Progenitor cell of endocrine pancreas (in vitro differentiated cells): ENCODE measurements around the gene PSMC6. TPM values are rescaled to one million over a fixed set of nuclear protein-coding genes. Genes with fewer than 3 reads are reported as not detected.
A peak's percentile ranks its signal among the peaks of the same experiment; 100 is the strongest.

ENCODE experiments used
- DNase-seq: peaks from one replicate; pipeline ENCODE4 v3.0.0; 2021; ENCODE audit warnings: low spot score; ENCODE audit not compliant: unreplicated experiment
- H3K27ac Mint-ChIP-seq: 2 replicates; pipeline ENCODE4 v1.8.0; 2021; ENCODE audit warnings: mild to moderate bottlenecking, moderate library complexity, mixed read lengths
- H3K27me3 Mint-ChIP-seq: 2 replicates; pipeline ENCODE4 v1.8.0; 2021; ENCODE audit warnings: mixed read lengths
- H3K36me3 Mint-ChIP-seq: 2 replicates; pipeline ENCODE4 v1.8.0; 2022; ENCODE audit warnings: mixed read lengths; ENCODE audit not compliant: insufficient read depth
- H3K4me1 Mint-ChIP-seq: 2 replicates; pipeline ENCODE4 v1.8.0; 2021; ENCODE audit warnings: low read depth, mixed read lengths
- H3K4me3 Mint-ChIP-seq: 2 replicates; pipeline ENCODE4 v1.8.0; 2021; ENCODE audit warnings: low read depth, mild to moderate bottlenecking, moderate library complexity, mixed read lengths
- H3K9me3 Mint-ChIP-seq: 2 replicates; pipeline ENCODE4 v1.8.0; 2021; ENCODE audit warnings: low read depth, mixed read lengths
- long read RNA-seq: library from polyadenylated mRNA; unstranded; transcript quantifications from one replicate; pipeline ENCODE4 v2.0.0, GENCODE V29; 2020
- total RNA-seq: library from RNA; stranded (reverse); gene quantifications from 2 replicates; pipeline ENCODE4 v1.2.1, GENCODE V29; 2021
- TF ChIP-seq, protein P1 (sequence below): fragments of 200-600 bp; sonication (generic); IDR thresholded peaks from one replicate; pipeline ENCODE4 v1.5.0; 2021; ENCODE audit warnings: antibody characterized with exemption, mild to moderate bottlenecking; ENCODE audit not compliant: unreplicated experiment

PSMC6 gene
- total RNA-seq = 113 and 119 TPM in 2 replicates
- long read RNA-seq, transcript PSMC6-201 (14 exons, 2,188 nt) = major isoform, 531 of 617 reads
- long read RNA-seq, transcript PSMC6-208 (3 exons, 535 nt) = minor isoform, 6 of 617 reads
- long read RNA-seq, partial matches to known transcripts = 12 of 617 reads
- long read RNA-seq, other reads (novel, unspliced or antisense) = 64 of 617 reads

DNA sequence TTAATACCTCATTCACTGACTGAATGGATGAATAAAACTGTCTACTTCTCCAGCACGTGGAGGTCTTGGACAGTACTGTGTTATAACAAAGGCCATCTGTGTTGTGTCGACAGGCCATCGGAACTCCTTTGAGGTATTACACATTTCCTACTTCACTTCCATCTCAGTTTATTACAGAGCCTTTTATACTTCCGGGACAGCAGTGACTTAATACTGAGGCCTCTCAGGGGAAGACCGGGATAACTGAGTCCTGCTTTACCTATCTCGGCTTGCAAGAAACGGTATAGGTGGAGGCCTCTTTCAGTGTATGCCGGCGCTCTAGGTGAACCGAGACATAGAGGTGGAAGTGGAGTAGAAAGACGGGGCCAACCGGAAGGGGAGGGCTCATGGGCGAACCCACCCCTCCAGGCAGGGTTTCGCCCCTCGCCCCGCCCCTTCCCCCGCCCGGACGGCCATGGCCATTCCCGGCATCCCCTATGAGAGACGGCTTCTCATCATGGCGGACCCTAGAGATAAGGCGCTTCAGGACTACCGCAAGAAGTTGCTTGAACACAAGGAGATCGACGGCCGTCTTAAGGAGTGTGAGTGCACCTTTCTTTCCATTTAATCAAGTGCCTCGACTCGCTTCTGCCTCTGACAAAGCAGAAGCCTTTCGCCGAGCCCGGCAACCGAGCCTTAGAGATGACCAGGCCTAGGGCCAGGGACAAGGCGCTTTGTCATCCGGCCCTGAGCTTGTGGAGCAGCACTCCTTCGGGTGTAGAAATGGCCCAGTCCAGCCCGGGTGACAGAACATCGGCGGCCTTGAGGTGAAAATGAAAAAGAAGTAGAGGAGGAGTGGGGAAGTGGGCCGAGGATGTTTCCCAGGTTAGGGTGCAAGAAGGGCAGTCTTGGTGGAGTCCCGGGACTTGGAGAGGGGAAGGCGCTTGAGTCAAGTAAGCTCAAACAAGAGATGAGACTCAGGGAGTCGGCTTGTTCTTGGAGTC, at the start of gene PSMC6:
PSMC6 (plus strand) TSS at position 477 of the 983 bp plus-strand sequence; CDS start at position 497, 20 bp downstream.
- TF ChIP-seq, protein P1, sequence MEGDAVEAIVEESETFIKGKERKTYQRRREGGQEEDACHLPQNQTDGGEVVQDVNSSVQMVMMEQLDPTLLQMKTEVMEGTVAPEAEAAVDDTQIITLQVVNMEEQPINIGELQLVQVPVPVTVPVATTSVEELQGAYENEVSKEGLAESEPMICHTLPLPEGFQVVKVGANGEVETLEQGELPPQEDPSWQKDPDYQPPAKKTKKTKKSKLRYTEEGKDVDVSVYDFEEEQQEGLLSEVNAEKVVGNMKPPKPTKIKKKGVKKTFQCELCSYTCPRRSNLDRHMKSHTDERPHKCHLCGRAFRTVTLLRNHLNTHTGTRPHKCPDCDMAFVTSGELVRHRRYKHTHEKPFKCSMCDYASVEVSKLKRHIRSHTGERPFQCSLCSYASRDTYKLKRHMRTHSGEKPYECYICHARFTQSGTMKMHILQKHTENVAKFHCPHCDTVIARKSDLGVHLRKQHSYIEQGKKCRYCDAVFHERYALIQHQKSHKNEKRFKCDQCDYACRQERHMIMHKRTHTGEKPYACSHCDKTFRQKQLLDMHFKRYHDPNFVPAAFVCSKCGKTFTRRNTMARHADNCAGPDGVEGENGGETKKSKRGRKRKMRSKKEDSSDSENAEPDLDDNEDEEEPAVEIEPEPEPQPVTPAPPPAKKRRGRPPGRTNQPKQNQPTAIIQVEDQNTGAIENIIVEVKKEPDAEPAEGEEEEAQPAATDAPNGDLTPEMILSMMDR = no peak
- Mint-ChIP-seq H3K4me3 (peak within 1 kb of the TSS; percentile 100), H3K4me1 (peaks cover 18% of the 10 kb centered on the region), H3K27ac (peak within 1 kb of the TSS; percentile 99), H3K9me3 (peaks cover 4% of the 10 kb centered on the region), H3K36me3 (peaks cover 17% of the 10 kb centered on the region), H3K27me3 (no peaks in the 10 kb centered on the region)
- peak; percentile 88 for DNase-seq

GRCh38 chr14:52660325-52660724, 46.7 kb upstream of the PSMC6 start:
- DNase-seq = no peak
- Mint-ChIP-seq H3K27ac (no peak overlapping the region), H3K27me3 (no peaks in the 10 kb centered on the region), H3K36me3 (peaks cover 10% of the 10 kb centered on the region), H3K4me1 (no peaks in the 10 kb centered on the region), H3K4me3 (no peak overlapping the region), H3K9me3 (no peaks in the 10 kb centered on the region)
- TF ChIP-seq, protein P1 = no peak

- DNase-seq = no peak
- H3K9me3 Mint-ChIP-seq = no peaks in the 10 kb centered on the region
- H3K27ac Mint-ChIP-seq = no peak overlapping the region
- no peaks in the 10 kb centered on the region for H3K4me1 Mint-ChIP-seq
- no peaks in the 10 kb centered on the region for H3K27me3 Mint-ChIP-seq
- TF ChIP-seq, protein P1 = no peak
- no peak overlapping the region for H3K4me3 Mint-ChIP-seq
- peaks cover 14% of the 10 kb centered on the region for H3K36me3 Mint-ChIP-seq
Measured at GRCh38 chr14:52660832-52661231, 46.2 kb upstream of the PSMC6 start.

DNA sequence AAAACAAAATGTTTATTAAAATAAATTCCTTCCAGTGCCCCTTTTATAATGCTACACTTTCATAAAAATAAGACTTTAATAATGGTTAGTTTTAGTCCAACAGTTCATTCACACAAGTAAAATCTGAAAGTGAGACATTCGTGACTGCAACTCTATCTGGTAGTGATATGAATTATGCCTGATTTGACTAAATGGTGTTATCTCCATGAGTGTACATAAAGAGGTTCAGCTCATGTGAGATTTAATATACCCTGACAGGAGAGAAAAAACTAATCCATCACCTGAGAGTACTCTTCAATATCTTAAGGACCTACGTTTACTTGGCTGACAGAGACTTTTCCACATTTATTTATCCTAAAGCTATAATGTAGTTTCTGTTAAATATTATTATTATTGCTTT, 45.7 kb upstream of the PSMC6 start:
- no peaks in the 10 kb centered on the region for H3K9me3 Mint-ChIP-seq
- H3K4me3 Mint-ChIP-seq = no peak overlapping the region
- H3K27ac Mint-ChIP-seq = no peak overlapping the region
- no peak for DNase-seq
- peaks cover 14% of the 10 kb centered on the region for H3K36me3 Mint-ChIP-seq
- no peaks in the 10 kb centered on the region for H3K27me3 Mint-ChIP-seq
- H3K4me1 Mint-ChIP-seq = no peaks in the 10 kb centered on the region
- TF ChIP-seq, protein P1 = no peak

DNA sequence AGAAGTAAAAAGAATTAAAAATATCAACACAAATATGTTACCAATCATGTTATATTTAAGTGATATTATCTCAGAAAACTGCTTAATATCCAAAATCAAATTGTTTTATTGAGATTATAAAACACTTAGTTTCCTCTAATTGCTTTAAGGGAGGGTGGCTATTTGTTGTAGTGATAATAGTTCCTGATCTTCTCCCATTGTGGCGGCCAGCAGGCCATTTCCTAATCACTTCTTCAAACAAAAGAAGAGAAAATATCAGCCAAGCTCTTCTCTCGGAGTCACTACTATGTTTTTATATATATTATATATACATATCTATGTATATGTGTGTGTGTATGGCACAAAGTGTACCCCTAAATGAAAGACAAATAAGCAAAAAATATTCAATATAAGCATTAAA, 43.1 kb upstream of the PSMC6 start:
- TF ChIP-seq, protein P1 = no peak
- H3K4me3 Mint-ChIP-seq = no peak overlapping the region
- H3K27me3 Mint-ChIP-seq = no peaks in the 10 kb centered on the region
- no peak overlapping the region for H3K27ac Mint-ChIP-seq
- peaks cover 8% of the 10 kb centered on the region for H3K36me3 Mint-ChIP-seq
- H3K4me1 Mint-ChIP-seq = no peaks in the 10 kb centered on the region
- DNase-seq = no peak
- no peaks in the 10 kb centered on the region for H3K9me3 Mint-ChIP-seq
